Measurements from ENCODE around the gene DPP8. TPM values are rescaled to one million over a fixed set of nuclear protein-coding genes. Genes with fewer than 3 reads are reported as not detected.

DPP8 gene
- total RNA-seq, 1 donor from 2014 or later = 39.9 TPM

- TF ChIP-seq CTCF (IDR thresholded peaks at IDR 0.05; ENCODE audit: borderline replicate concordance) = no peak
- no peaks in the 10 kb centered on the region for H3K4me1 ChIP-seq
- no peak for DNase-seq
- H3K27ac ChIP-seq (replicated peaks) = no peak overlapping the region
- intact Hi-C loops (cut with micrococcal nuclease) = no loop called here
- H3K27me3 ChIP-seq (ENCODE audit: low read depth) = no peaks in the 10 kb centered on the region
- no peak overlapping the region for H3K4me3 ChIP-seq
- no peaks in the 10 kb centered on the region for H3K36me3 ChIP-seq
- H3K9me3 ChIP-seq (replicated peaks) = no peaks in the 10 kb centered on the region
Observed at GRCh38 chr15:65541231-65541820, 23.8 kb upstream of the DPP8 start.

GRCh38 chr15:65540314-65540713 is 22.8 kb upstream of the DPP8 start:
- H3K27ac ChIP-seq (replicated peaks) = no peak overlapping the region
- H3K9me3 ChIP-seq (replicated peaks) = no peaks in the 10 kb centered on the region
- H3K4me1 ChIP-seq = no peaks in the 10 kb centered on the region
- H3K27me3 ChIP-seq (ENCODE audit: low read depth) = no peaks in the 10 kb centered on the region
- H3K36me3 ChIP-seq = no peaks in the 10 kb centered on the region
- intact Hi-C loops (cut with micrococcal nuclease) = no loop called here
- no peak overlapping the region for H3K4me3 ChIP-seq
- no peak for TF ChIP-seq CTCF (IDR thresholded peaks at IDR 0.05; ENCODE audit: borderline replicate concordance)
- DNase-seq = no peak

GRCh38 chr15:65535192-65535591 is 17.7 kb upstream of the DPP8 start:
- Histone ChIP-seq H3K4me3 (no peak overlapping the region), H3K27me3 (ENCODE audit: low read depth) (no peaks in the 10 kb centered on the region), H3K9me3 (replicated peaks) (no peaks in the 10 kb centered on the region), H3K36me3 (no peaks in the 10 kb centered on the region), H3K27ac (replicated peaks) (no peak overlapping the region), H3K4me1 (peaks cover 28% of the 10 kb centered on the region)
- no peak for TF ChIP-seq CTCF (IDR thresholded peaks at IDR 0.05; ENCODE audit: borderline replicate concordance)
- no peak for DNase-seq
- intact Hi-C loops (cut with micrococcal nuclease) = no loop called here

GRCh38 chr15:65533057-65533756 is 15.7 kb upstream of the DPP8 start:
- no peaks in the 10 kb centered on the region for H3K9me3 ChIP-seq (replicated peaks)
- intact Hi-C loops (cut with micrococcal nuclease) = no loop called here
- TF ChIP-seq CTCF (IDR thresholded peaks at IDR 0.05; ENCODE audit: borderline replicate concordance) = no peak

GRCh38 chr15:65532738-65533051 is 15.2 kb upstream of the DPP8 start:
- intact Hi-C loops (cut with micrococcal nuclease) = no loop called here
- no peak for DNase-seq
- no peak for TF ChIP-seq CTCF (IDR thresholded peaks at IDR 0.05; ENCODE audit: borderline replicate concordance)
- Histone ChIP-seq H3K4me1 (peaks cover 35% of the 10 kb centered on the region), H3K27ac (replicated peaks) (no peak overlapping the region), H3K4me3 (no peak overlapping the region), H3K9me3 (replicated peaks) (no peaks in the 10 kb centered on the region), H3K36me3 (no peaks in the 10 kb centered on the region), H3K27me3 (ENCODE audit: low read depth) (no peaks in the 10 kb centered on the region)

More at GRCh38 chr15:65533057-65533756, 15.7 kb upstream of the DPP8 start:
- Histone ChIP-seq H3K4me3 (no peak overlapping the region), H3K36me3 (no peaks in the 10 kb centered on the region), H3K27ac (replicated peaks) (no peak overlapping the region), H3K27me3 (ENCODE audit: low read depth) (no peaks in the 10 kb centered on the region), H3K4me1 (peaks cover 35% of the 10 kb centered on the region)
- no peak for DNase-seq

All from left ventricle myocardium inferior (tissue), 1 donor.